ENCODE results near the gene PLEKHO2. TPM values are rescaled to one million over a fixed set of nuclear protein-coding genes. Genes with fewer than 3 reads are reported as not detected.
"Not testable (repeated sequence)": the region's sequence is repeated elsewhere in the genome, so short reads cannot be mapped to it uniquely, and the experiment has no call there.

The PLEKHO2 gene
- polyA plus RNA-seq, 3 donors: 7.2 to 63.6 (median 58.9) TPM

DNA sequence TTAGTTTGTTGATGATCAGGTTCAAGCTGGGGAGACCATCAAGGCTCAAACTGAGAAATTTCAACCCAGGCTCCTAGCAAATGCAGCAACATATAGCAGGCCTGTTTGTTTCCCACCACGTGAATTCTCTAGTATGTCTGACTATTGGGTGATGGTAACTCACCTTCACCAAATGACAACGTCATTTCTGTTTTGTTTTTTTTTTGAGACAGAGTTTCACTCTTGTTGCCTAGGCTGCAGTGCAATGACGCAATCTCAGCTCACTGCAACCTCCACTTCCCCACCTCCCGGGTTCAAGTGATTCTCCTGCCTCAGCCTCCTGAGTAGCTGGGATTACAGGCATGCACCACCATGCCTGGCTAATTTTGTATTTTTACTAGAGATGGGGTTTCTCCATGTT, 26.8 kb upstream of the PLEKHO2 start:
- not testable (repeated sequence) for H3K27ac ChIP-seq (ENCODE audit: low read depth, low read length)
- 71 to 84% (median 74%) methylated on average over 4 of the region's 4 CpGs for WGBS, 3 donors

DNA sequence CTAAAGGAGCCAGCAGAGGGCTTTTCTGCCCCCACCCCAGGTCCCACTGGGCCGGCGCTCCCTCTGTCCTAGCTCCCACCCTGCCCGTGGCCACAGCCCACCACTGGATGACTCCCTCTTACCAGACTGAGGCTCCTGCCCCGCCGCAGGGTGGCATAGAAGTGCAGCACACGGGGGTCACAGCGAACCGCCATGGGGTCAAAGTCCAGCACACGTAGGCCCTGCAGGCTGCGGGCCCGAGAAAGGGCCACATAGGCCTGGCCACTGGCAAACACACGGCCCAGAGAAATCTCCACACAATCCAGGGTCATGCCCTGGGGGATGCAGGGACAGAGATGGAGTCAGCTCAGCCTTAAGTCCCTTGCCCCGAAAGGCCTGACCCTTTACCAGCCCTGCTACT, 25.3 kb upstream of the PLEKHO2 start:
- WGBS, 3 donors: 75 to 93% (median 88%) methylated on average over 13 of the region's 13 CpGs
- H3K27ac ChIP-seq (ENCODE audit: low read depth, low read length): no peak overlapping the region

DNA sequence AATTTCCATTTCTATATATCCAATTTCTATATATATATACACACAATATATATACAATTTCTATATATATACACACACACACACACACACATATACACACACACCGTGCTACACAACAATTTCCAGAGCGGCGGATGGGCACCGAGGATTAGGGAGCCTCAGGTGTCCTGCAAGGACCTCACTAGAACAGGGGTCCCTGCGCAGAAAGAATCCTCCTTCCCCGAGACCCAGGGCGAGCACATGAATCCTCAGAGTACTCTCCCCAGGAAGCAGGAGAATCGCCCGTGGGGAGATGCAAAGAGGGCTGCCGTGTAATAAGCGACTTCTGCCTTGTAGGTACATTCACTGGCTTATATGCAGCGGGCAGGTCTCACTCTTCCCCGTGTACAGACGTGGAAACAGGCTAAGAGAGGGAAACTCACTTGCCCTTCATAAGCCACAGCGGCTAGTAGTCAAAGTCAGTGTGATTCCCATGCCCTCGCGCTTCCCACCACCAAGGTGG, 16.7 kb upstream of the PLEKHO2 start:
- WGBS, 3 donors: 1 to 2% (median 2%) methylated on average over 17 of the region's 17 CpGs
- no peak overlapping the region for H3K27ac ChIP-seq (ENCODE audit: low read depth, low read length)

DNA sequence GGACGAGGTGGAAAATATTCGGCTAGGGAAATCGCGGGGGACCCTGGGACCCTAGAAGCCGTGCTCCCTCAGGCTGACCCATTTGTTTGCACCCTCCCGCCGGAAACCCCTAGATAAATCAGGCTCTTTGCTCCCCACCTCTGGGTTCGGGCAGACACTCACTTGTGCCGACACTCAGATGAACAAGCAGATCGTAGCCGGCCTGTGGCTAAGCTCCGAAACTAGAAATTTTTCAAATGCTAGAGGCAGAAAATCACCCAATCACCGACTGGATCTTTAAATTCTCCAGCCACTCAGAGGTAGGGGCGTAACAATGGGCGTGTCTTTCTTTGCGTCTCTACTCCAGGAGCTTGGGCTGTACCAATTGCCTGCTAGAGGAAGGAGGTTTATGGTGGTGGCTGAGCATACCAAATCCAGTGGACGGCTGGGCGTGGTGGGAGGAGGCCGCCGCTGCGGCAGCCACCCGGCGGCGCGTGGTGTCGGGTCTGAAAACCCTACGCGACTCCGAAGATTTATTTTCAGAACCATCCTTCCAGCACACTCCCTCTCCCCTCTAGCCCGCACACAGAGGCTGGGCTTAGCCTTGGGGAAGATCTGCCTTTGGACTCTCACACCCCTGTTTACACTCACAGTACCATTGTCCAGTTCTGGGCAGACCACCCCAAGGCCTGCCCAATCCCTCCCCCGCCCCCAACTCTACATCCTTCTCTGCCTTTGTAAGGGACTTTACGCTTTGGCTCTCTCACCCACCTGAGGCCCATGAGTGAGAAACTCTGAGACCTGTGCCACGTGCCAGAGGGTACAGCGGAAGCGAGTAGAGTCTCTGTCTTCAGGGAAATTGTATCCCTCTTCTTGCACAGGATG, 16.1 kb upstream of the PLEKHO2 start, which contains the start of gene PIF1:
Gene PIF1, minus strand, starts transcription at position 217 of the 864 bp plus-strand sequence. CDS start 1,312 bp downstream, outside the sequence.
- WGBS, 3 donors: 4 to 7% (median 6%) methylated on average over 35 of the region's 35 CpGs
- no peak within 1 kb of the TSS for H3K27ac ChIP-seq (ENCODE audit: low read depth, low read length)

DNA sequence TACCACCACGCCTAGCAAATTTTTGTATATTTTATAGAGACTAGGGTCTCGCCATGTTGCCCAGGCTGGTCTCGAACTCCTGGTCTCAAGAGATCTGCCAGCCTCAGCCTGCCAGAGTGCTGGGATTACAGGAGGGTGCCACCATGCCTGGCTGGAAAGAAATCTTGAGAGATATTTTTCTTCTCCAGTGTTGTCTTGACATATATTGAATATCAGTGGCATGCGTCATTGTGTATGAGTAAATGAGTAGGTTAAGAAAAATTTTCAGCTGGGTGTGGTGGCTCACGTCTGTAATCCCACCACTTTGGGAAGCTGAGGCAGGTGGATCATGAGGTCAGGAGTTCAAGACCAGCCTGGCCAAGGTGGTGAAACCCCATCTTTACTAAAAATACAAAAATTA, 12.7 kb upstream of the PLEKHO2 start:
- 92 to 95% (median 95%) methylated on average over 5 of the region's 5 CpGs for WGBS, 3 donors
- H3K27ac ChIP-seq (ENCODE audit: low read depth, low read length): no peak overlapping the region

DNA sequence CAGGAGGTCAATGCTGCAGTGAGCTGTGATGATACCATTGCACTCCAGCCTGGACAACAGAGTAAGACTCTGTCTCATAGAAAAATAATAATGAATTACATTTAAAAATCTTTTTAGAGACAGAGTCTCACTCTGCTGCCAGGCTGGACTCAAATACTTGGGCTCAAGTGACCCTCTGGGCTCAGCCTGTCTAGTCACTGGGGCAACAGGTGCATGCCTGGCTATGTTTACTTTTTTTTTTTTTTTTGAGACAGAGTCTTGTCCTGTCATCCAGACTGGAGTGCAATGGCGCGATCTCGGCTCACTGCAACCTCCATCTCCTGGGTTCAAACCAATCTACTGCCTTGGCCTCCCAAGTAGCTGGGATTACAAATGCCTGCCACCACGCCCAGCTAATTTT, 8.0 kb upstream of the PLEKHO2 start:
- H3K27ac ChIP-seq (ENCODE audit: low read depth, low read length): no peak overlapping the region
- WGBS, 3 donors: 93 to 98% (median 98%) methylated on average over 4 of the region's 4 CpGs

DNA sequence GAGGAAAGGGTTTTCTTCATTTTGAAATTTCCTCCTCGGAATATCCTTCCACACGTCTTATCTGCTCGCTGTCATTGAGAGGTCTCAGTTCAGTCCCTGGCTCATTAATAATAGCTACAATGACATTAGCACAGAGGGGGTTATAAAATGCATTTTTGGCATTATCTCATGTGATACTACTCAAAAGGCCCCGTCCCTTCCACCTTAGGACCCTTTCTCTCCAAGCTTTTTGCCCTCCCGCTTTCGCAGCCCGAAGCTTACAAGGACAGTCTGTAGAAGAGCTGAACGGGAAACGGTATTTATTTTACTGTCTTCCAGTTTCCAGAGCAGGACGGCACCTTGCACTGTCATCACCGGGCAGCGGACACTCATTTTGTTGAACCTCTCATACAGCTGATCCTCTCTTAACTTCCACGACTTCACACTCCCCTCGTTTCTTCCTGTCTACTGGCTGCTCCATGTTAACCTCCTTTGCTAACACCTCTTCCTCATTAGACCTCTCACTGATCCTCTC, 5.6 kb upstream of the PLEKHO2 start:
- H3K27ac ChIP-seq (ENCODE audit: low read depth, low read length): no peak overlapping the region
- WGBS, 3 donors: 32 to 52% (median 36%) methylated on average over 14 of the region's 14 CpGs

DNA sequence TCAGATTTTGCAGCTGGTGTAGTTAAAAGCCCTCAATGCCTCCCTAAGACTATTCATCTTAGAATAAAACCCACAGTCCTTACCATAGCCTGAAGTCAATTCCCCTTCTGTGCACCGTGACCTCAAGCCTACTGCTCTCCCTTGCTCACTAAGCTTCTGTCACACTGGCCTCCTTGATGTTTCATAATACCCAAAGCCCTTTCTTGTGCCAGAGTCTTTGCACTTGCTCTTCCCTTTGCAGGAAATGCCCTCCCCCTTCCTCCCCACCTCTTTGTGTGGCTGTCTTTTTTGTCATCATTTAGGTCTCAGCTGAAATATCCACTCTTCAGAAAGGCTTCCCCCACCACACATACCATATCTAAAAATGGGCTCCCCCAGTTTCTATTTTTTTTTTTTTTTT, 4.2 kb upstream of the PLEKHO2 start:
- 38 to 81% (median 54%) methylated on average over 1 of the region's 1 CpG for WGBS, 3 donors
- no peak overlapping the region for H3K27ac ChIP-seq (ENCODE audit: low read depth, low read length)

DNA sequence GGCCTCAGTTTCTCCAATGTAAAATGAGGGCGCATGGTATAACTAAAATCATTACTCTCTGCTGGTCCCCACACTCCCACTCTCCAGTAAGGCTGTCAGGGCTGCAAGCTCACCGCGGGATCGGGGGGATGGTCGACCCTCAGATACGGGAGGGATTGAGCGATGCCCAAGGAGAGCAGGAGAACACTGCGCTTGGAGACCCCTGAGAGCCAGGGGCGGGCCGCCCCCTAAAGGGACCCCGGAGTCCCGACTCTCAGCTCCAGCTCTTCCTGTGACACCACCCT, 713 bp upstream of the PLEKHO2 start:
- H3K27ac ChIP-seq (ENCODE audit: low read depth, low read length): peak overlapping the region; percentile 59
- 1 to 2% (median 1%) methylated on average over 12 of the region's 12 CpGs for WGBS, 3 donors

DNA sequence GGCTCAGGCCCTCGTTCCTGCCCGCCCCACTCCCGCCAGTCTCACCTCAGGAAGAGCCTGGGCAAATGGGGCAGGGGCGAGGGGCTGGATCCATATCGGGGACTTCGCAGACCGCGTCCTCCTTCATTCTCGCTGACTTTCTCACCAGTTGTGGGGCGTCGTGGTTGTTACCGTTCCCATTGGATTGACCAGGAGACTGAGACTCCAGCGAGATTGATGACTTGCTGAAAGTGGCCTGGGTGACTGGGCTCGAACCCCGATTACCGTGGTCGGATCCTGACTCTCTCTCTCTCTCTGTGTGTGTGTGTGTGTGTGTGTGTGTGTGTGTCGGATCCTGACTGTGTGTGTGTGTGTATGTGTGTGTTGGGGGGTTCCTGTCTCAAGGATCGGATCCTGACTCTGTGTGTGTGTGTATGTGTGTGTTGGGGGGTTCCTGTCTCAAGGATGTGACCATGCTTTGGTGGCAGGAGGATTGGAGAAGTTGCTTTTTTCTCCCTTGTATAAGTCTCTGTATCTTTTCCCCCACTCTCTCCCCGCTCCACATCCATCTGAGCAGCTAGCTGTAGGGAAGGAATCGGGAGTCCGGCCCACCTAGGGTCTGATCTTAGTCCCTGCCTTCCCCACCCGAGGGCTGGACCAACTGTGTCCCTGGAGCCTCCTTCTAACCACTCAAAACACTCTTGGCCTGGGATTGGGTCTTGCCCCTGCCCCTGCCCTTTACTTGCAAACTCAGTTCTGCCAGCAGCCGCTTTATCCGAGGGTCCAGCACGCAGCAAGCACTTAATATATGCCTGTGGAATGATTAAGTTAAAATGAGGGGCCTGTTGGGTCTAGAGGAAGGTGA, 603 bp downstream of the PLEKHO2 start:
- 3 to 24% (median 4%) methylated on average over 25 to 26 of the region's 26 CpGs for WGBS, 3 donors
- H3K27ac ChIP-seq (ENCODE audit: low read depth, low read length): peak overlapping the region; percentile 79

DNA sequence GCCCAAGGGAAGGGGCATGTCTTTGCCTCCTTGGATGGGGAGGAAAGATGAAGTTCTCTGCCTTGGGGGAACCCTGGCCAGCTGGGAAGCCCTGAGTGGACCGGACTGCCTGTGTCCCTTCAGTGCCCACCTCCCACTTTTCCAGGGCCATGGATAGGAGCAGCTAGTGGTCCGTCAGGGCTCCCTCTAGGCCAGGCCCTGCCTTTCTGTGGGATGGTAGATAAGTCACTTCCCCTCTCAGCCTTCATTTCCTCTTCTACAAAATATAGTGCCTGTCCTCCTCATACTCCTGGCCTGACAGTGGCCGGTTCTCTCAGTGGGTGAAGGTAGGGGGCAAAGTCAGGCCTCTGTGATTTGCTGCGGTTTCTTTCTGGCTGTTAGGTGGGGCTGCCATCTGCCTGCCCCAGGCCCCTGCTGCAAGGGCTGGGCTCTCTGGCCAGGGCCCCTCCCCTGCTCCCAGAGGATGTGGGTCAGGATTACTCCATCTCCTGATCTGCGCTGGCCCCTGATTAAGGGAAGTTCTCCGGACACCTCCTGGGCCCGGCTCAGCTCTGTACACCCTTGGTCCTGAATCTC, 1.4 kb downstream of the PLEKHO2 start:
- H3K27ac ChIP-seq (ENCODE audit: low read depth, low read length): peak overlapping the region; percentile 79
- WGBS, 3 donors: 8 to 58% (median 11%) methylated on average over 7 of the region's 7 CpGs

DNA sequence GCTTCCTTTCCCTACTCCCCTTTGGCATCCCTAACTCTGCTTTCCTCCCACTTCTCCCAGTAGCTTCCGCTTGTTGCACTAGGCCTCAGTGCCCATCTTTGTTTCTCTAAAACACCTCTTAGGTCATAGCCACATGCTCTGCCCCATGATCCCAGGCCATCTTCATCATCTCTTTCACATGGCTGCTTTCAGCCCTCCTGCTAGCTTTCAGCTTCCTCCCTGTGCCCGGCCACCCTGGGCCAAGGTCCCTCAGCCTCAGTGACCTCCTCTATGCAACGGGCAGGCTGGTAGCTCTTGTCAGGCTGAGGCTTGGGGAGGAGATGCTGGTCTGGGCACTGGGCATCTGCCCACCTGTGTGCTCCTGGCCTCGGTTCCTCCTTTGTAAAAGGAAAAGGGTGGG, 2.3 kb downstream of the PLEKHO2 start:
- no peak overlapping the region for H3K27ac ChIP-seq (ENCODE audit: low read depth, low read length)
- WGBS, 3 donors: 39 to 71% (median 45%) methylated on average over 4 of the region's 4 CpGs

DNA sequence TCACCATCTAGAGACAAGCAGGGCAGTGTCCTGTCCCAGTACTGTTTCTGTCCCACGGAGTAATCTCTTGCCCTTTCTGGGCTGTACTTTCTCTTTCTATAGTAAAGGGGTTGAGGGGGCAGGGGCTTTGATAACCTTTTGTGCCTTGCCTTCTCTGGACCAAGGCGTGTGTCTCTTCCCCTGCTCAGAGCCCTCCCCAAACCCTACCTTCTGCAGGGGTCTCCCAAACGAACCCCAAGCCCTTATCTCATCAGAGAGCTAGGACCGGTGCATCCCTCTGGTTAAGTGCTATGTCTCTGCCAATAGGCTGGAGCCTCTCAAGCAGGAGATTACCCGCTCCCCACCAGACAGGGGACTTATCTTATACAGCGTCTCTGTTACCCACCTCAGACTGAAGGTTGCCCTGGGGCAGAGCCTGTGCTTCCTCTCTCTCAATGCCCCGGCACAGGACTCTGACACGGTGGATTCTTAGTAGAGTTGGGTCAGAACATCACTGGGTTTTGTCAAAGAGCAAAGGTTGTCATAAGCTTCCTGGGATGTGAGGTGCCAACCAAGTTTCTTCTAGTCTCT, 2.9 kb downstream of the PLEKHO2 start:
- WGBS, 3 donors: 18 to 53% (median 18%) methylated on average over 8 of the region's 8 CpGs
- no peak overlapping the region for H3K27ac ChIP-seq (ENCODE audit: low read depth, low read length)

DNA sequence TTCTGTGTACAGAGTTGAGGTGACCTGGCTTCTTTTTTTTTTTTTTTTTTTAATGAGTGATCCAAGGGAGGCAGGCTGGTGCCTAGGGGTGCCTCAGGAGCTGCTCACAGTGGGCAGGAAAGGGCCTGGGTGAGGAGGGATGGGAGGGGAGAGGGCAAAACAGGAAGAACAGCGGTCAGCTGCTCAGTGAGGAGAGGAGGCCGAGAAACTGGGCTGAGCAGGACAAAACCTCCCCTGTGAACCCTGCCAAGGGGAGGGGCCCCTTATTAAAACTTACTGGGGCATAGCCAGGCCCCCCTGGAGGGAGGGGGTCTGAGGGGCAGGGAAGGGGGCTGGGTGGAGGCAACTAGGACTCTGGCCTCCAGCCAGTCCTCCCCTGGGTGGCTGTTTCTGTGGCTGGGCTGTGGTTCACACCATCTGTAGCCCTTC, 3.5 kb downstream of the PLEKHO2 start:
- WGBS, 3 donors: 0 to 16% (median 5%) methylated on average over 2 of the region's 2 CpGs
- H3K27ac ChIP-seq (ENCODE audit: low read depth, low read length): no peak overlapping the region

DNA sequence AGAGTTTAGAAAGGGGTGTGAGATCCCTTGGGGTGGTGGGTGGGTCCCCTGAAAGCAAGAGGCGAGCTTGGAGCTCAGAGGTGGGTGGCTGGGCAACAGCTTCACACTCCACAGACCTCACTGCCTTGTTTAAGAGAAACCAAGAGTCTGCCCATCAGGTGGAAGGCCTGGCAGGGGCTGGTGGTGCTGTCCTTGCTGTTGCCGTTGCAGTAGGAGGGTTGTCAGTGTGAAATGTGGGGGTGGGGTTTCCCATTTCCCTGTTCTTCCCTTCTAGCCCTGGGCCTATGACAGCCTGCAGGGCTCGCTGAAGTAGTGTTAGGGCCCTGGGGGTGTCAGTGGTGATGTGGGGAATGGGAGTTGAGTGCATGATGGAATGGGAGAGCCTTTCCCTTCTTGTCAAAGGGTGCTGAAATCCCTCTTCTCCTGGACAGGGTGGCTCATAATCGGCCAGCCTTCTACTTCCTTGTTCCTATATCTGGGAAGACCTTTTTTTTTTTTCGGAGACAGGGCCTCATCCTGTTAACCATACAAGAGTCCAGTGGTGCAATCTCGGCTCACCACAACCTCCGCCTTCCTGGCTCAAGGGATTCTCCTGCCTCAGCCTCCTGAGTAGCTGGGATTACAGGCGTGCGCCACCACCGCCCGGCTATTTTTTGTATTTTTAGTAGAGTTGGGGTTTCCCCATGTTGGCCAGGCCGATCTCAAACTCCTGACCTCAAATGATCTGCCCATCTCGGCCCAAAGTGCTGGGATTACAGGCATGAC, 4.3 kb downstream of the PLEKHO2 start:
- H3K27ac ChIP-seq (ENCODE audit: low read depth, low read length): peak overlapping the region; percentile 13
- 61 to 83% (median 66%) methylated on average over 13 of the region's 13 CpGs for WGBS, 3 donors

DNA sequence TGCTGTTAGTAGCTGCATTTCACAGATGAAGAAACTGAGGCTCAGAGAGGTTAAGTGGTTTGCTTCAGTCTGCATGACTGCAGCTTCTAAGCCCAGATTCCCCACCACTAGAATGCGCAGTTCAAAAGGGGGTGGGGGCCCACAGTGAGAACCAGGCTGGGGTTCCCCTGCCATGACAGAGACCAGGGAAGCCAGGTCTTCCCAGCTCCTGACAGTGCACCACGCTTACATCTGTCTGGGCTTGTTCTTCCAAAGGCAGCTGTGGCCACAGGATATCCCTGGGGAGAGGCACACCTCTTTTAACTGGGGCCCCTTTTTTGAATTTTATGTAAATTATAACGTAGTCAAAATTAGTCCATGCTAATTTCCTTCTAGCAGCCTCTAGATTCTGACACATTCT, 5.3 kb downstream of the PLEKHO2 start:
- H3K27ac ChIP-seq (ENCODE audit: low read depth, low read length): no peak overlapping the region
- WGBS, 3 donors: 68 to 87% (median 73%) methylated on average over 3 of the region's 3 CpGs

DNA sequence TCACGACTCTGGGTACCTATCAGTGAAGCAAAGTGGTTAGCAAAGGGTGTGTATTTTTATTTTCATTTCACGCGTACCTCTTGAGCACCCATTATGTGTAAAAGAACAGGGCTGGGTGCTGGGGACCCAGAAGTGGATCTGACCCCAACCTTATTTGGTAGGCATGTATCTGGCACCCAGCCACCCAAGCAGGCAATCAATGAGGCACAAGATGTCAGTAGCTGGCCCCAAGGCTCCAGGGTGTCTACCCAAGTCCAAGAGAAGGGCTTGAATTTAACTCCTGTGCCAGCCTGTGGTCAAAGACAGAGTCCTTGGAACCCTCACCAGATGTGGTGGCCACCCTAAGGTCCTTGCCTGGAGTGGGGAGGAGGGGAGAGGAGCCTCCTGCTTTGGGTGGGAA, 5.7 kb downstream of the PLEKHO2 start:
- H3K27ac ChIP-seq (ENCODE audit: low read depth, low read length): no peak overlapping the region
- 84 to 92% (median 89%) methylated on average over 3 of the region's 3 CpGs for WGBS, 3 donors

Data from adipose tissue (tissue), 3 donors.